ENCODE results near the gene PROCA1.

GRCh38 chr17:28707339-28707720, 4.4 kb downstream of the PROCA1 start:
- TF ChIP-seq CTCF (IDR thresholded peaks at IDR 0.05) = no peak
- no peak for TF ChIP-seq POLR2A (IDR thresholded peaks at IDR 0.05)
